Transverse colon (tissue), 4 donors: ENCODE measurements around the gene ZNF574. TPM values are rescaled to one million over a fixed set of nuclear protein-coding genes. Genes with fewer than 3 reads are reported as not detected.

ENCODE experiments used
- DNase-seq: peaks from one replicate; pipeline ENCODE4 v3.0.0-alpha.2; 2019
- H3K27ac ChIP-seq, 4 donors: fragments of 200-600 bp; sonication (generic); 2 replicates each; pipeline ENCODE4 v1.5.1; 2016 to 2018; ENCODE audit warnings: inconsistent platforms in 4 of 4
- H3K27me3 ChIP-seq: fragments of 200-600 bp; sonication (generic); 2 replicates; pipeline ENCODE4 v1.5.1; 2017; ENCODE audit warnings: inconsistent platforms
- H3K36me3 ChIP-seq, 4 donors: fragments of 200-600 bp; sonication (generic); 2 replicates each; pipeline ENCODE4 v1.5.1; 2017 to 2019; ENCODE audit warnings: inconsistent platforms in 4 of 4
- H3K4me1 ChIP-seq, 4 donors: fragments of 200-600 bp; sonication (generic); 2 replicates each; pipeline ENCODE4 v1.5.1; 2017 to 2020; ENCODE audit warnings: inconsistent platforms in 4 of 4
- H3K4me3 ChIP-seq, 4 donors: fragments of 200-600 bp; sonication (generic); 1 replicate in 1 of 4; 2 replicates in 3 of 4; pipeline versions ENCODE4 v1.5.1 to v1.6.1; 2017 to 2019; ENCODE audit warnings: inconsistent platforms in 4 of 4
- H3K9me3 ChIP-seq, 2 donors: fragments of 200-600 bp; sonication (generic); 2 replicates each; pipeline ENCODE4 v1.5.1; 2017 to 2019; ENCODE audit warnings: inconsistent platforms in 2 of 2
- CTCF ChIP-seq, 5 experiments: fragments of 200-600 bp in 3 of 5; fragments of 450-650 bp in 2 of 5; sonication (generic) in 3 of 5; IDR thresholded peaks; 1 replicate in 2 of 5; 2 replicates in 3 of 5; pipeline ENCODE4 v1.5.1; 2016 to 2017; ENCODE audit warnings: antibody characterized with exemption in 5 of 5, inconsistent platforms in 3 of 5, mild to moderate bottlenecking in 2 of 5, moderate library complexity in 1 of 5
- EP300 ChIP-seq: sonication (generic); formaldehyde crosslinking; IDR thresholded peaks from one replicate; pipeline ENCODE4 v1.6.1; 2017; ENCODE audit warnings: antibody characterized with exemption, low read depth
- POLR2A ChIP-seq: fragments of 450-650 bp; IDR thresholded peaks from one replicate; pipeline ENCODE4 v1.6.1; 2016; ENCODE audit warnings: antibody characterized with exemption, mild to moderate bottlenecking, moderate library complexity
- POLR2AphosphoS5 ChIP-seq, 3 donors: sonication (generic); formaldehyde crosslinking; IDR thresholded peaks; one replicate each; pipeline ENCODE4 v1.6.1; 2016; ENCODE audit warnings: antibody characterized with exemption in 3 of 3
- WGBS, 2 donors: methylation state at CpG; one replicate each; pipeline ENCODE4 v1.1.5; 2018; ENCODE audit warnings: low coverage in 1 of 2; 5-methylcytosine and 5-hydroxymethylcytosine counted together
- in situ Hi-C, 4 donors: fragments of 200-750 bp; cut with MboI; loops; one replicate each; pipeline versions ENCODE4 v1.15.0 to v1.15.1; 2017; ENCODE audit warnings: low sequenced_read_pairs in 3 of 4, low pct_ligation_motif_present in 1 of 4, low pct_unique_long_range_greater_than_20kb in 1 of 4
- intact Hi-C: fragments of 100-400 bp; cut with DNase I; formaldehyde crosslinking; loops from one replicate; pipeline ENCODE4 v1.15.1; 2023; ENCODE audit warnings: low total_unique reads
- total RNA-seq, 4 donors: library from RNA; depleted of rRNA; stranded (reverse); fragments of >200 nt; gene quantifications; one replicate each; pipeline ENCODE4 v1.1.0, GENCODE V29; 2016

ZNF574 gene
- total RNA-seq, 4 donors from 2014 or later, result 8.0 to 18.7 (median 16.5) TPM

GRCh38 chr19:42090672-42091071 is 14.7 kb downstream of the ZNF574 start:
- intact Hi-C loops, result no loop called here
- Histone ChIP-seq H3K36me3 (no peaks in the 10 kb centered on the region), H3K4me3 (no peak overlapping the region), H3K27me3 (no peaks in the 10 kb centered on the region), H3K4me1 (peaks cover 12 to 23% (median 20%) of the 10 kb centered on the region in 4 donors), H3K9me3 (no peaks in the 10 kb centered on the region), H3K27ac (peak overlapping the region in 3 of 4 donors; percentile 13 to 61 (median 40))
- TF ChIP-seq EP300, result no peak
- no peak for TF ChIP-seq POLR2AphosphoS5 (IDR thresholded peaks at IDR 0.05)
- no peak for TF ChIP-seq CTCF (IDR thresholded peaks at IDR 0.05)
- 60 to 62% methylated on average over 5 to 9 of the region's 9 CpGs for WGBS, 2 donors
- DNase-seq, result peak; percentile 23
- in situ Hi-C loops, result no loop called here

DNA sequence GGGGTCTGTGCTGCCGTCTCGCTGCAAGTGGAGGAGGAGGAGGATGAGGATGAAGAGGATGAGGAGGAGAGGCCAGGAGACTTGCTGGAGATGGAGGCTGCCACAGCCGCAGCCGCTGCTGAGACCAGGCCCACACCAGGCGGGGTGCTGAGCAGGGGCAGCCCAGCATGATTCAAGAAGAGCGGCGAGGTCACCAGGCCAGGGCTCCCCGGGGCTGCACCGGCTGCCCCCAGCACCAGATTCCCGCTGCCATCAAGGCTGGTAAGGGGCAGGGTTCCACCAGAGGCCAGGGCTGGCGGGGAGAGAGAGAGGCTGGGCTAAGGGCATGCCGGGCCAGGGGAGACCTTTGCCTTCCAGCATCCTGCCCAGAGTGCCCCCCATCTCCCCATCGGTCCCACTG is 15.3 kb downstream of the ZNF574 start:
- peak overlapping the region in 2 of 4 donors; percentile 40 to 44 for H3K27ac ChIP-seq
- no peaks in the 10 kb centered on the region for H3K36me3 ChIP-seq
- H3K4me1 ChIP-seq, result peaks cover 12 to 23% (median 20%) of the 10 kb centered on the region in 4 donors
- no peaks in the 10 kb centered on the region for H3K27me3 ChIP-seq
- no peak overlapping the region for H3K4me3 ChIP-seq
- no peaks in the 10 kb centered on the region for H3K9me3 ChIP-seq
- in situ Hi-C loops, result no loop called here
- intact Hi-C loops, result no loop called here
- no peak for DNase-seq
- TF ChIP-seq POLR2AphosphoS5 (IDR thresholded peaks at IDR 0.05), result no peak
- TF ChIP-seq POLR2A, result no peak
- TF ChIP-seq EP300, result no peak
- TF ChIP-seq CTCF (IDR thresholded peaks at IDR 0.05), result no peak
- WGBS, 2 donors, result 80 to 88% methylated on average over 2 to 13 of the region's 13 CpGs

- Histone ChIP-seq H3K4me3 (no peak overlapping the region), H3K36me3 (no peaks in the 10 kb centered on the region), H3K9me3 (no peaks in the 10 kb centered on the region), H3K4me1 (peaks cover 12 to 23% (median 20%) of the 10 kb centered on the region in 4 donors), H3K27ac (peak overlapping the region in 2 of 4 donors; percentile 14 to 44), H3K27me3 (no peaks in the 10 kb centered on the region)
- intact Hi-C loops, result no loop called here
- peak; percentile 72 for DNase-seq
- in situ Hi-C loops, result no loop called here
- 13% methylated on average over 4 of the region's 10 CpGs; no CpG with 5 or more reads in 1 of the 2 donors for WGBS, 2 donors
- TF ChIP-seq EP300 (no peak), POLR2AphosphoS5 (IDR thresholded peaks at IDR 0.05) (no peak), CTCF (IDR thresholded peaks at IDR 0.05) (no peak), POLR2A (no peak)
Observed at GRCh38 chr19:42091742-42092141, 15.8 kb downstream of the ZNF574 start.

DNA sequence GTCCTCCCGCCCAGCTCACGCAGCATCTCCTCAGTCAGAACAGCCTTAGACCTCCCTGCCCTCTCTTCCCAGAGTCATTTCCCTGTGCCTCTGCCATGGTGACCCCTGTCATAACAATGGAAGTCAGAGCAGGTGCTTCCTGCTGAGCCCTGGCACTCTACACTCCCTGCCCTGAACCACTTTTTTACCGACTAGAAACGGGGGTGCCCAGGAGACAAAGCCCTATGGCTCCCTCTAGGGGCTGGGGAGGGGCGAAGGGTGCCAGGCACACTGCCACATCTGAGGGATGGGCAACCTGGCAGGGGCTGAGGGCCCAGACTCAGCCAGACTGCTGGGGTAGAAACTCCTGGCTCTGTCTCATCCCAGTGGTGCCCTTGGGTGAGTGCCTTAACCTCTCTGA is 16.4 kb downstream of the ZNF574 start:
- H3K9me3 ChIP-seq, result no peaks in the 10 kb centered on the region
- TF ChIP-seq CTCF (IDR thresholded peaks at IDR 0.05) (peak; percentile 40 to 54 (median 48)), EP300 (no peak)
- no peaks in the 10 kb centered on the region for H3K27me3 ChIP-seq
- DNase-seq, result peak; percentile 65
- 19% methylated on average over 5 of the region's 5 CpGs; no CpG with 5 or more reads in 1 of the 2 donors for WGBS, 2 donors
- H3K4me1 ChIP-seq, result peaks cover 12 to 23% (median 20%) of the 10 kb centered on the region in 4 donors
- H3K27ac ChIP-seq, result peak overlapping the region in 2 of 4 donors; percentile 14 to 44
- intact Hi-C loops (no loop called here), in situ Hi-C loops (no loop called here)
- no peak overlapping the region for H3K4me3 ChIP-seq
- H3K36me3 ChIP-seq, result no peaks in the 10 kb centered on the region
